ENCODE results near the gene SERTAD4.
A peak's percentile ranks its signal among the peaks of the same experiment; 100 is the strongest.

Gene SERTAD4

DNA sequence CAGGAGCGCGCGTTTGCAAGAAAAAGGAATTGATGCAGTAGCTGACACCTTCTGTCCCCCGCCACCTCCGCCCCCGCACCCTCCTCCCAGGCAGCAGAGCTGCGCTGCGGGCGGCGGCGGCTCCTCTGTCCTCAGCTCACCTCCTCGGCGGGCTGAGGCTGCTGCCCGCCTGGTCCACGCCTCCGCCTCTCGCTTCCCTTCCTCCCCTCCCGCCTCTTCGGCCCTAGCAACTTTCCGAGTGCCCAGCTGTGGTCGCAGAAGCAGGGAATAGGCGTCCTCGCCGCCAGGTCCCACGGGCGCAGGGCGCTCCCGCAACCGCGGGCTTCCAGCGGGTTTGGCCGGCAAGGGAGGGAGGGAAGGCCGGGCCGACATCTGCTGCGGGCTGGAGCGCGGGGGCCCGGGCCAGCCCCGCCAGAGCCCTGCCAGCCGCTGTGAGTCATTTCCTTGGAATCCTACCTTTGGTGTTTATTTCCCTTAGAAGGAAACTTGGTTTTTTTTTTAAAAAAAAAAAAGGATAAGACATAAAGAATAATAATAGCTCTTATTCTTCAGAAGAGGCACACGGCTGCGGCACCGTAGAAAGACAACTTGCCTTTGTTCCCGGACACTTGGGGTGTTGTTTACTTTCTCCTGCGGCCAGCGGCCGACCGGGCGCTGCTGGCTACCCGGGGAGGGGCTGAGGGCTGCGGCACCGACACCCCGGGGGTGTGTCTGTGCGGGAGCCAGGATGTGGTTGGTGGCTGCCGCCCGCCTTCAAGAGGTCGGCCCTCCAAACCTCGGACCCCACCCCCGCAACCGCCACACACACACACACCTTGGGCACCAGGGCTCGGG lies 1.1 kb downstream of the SERTAD4 start:
- DNase-seq: no peak

DNA sequence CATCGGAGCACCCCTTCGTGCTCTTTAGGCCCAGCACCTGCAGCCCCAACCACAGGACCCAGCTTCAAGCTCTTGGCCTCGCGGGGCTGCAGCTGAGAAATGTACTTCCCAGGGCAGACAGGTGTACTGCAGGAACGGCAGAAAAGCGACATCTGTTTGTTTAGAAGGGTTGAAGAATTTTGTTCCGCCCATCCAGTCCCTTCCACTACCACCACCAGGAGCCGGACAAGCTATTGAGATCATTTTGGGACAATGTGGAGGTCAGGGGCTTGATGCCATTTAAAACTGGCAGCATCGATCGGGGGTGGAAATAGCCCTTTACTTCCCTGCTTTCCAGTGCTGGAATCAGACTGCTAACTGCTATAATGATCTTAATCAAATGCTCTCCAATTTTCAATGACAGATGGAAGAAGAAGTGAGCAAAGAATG lies 1.7 kb downstream of the SERTAD4 start:
- no peak for DNase-seq

GRCh38 chr1:210235363-210236053 lies 2.9 kb downstream of the SERTAD4 start:
- no peak for DNase-seq

- no peak for DNase-seq
Measured at GRCh38 chr1:210236386-210236839, 3.8 kb downstream of the SERTAD4 start.

GRCh38 chr1:210236840-210237409 lies 4.3 kb downstream of the SERTAD4 start:
- no peak for DNase-seq

GRCh38 chr1:210237479-210237878 lies 4.9 kb downstream of the SERTAD4 start:
- no peak for DNase-seq

- no peak for DNase-seq
Measured at GRCh38 chr1:210237981-210238380, 5.4 kb downstream of the SERTAD4 start.

GRCh38 chr1:210239349-210240111 lies 6.9 kb downstream of the SERTAD4 start:
- no peak for DNase-seq

DNA sequence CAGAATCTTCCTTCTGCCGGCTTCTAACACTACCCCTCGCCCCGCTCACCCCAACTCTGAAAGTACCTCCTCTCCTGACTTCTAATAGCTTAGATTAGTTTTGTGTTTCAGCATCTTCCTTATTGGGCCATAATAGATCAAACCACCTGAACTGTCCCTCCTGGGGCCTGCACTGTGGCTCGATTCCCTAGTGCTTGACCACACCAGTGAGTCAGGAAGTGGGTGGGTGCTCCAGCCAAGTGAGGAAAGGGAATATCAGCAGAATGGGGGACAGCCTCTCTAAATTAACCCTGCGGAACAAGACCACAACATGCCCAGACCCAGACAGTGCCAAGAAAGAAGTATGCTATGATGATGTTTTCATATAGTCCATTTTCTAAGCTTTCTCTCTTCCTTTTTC lies 8.5 kb downstream of the SERTAD4 start:
- no peak for DNase-seq

DNA sequence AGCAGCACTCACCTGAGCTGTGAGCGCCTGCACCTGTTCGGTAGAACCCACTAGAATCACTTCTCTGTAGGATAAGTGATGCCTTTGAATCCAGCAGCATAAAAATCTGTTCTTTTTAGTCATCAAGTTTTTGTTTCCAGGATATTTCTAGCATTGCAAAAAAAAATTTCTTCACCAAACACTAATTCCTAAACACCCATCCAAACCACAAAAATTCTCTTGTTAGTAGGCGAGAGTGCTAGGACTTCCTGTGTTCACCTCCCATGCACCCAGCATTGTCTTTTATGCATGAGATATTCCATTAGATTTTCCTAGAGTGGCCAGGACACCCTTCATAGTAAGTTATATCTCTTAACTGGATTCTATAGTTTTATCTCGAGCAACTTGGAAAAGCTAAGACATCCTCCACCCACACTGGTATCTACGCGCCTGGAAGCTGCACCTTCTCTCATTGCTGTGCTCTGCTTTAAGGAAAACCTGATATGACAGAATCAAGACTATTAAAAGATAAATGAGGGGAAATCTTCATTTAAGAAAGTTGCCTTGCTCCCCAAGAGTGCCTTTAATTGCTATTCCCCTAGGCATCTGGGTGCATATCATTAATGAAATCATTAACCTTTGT lies 12.3 kb downstream of the SERTAD4 start:
- no peak for DNase-seq

DNA sequence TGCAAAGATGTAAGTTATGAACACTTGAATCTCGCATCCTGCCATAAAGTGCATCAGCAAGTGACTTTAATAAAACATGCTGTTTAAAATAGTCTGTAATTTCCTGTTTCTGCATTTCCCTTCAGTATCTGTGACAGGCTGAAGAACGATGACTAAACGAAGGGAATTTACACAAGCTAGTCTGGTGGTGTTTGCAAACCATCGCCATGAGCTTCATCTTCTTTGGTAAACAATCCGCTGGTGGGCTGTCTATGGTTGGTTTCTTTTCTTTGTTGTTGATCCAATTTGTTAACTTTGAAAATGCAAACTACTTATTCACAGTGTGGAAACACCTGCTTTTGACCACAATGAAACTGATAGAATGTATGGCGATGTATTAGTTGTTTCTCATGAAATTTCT lies 13.9 kb downstream of the SERTAD4 start:
- peak; percentile 12 for DNase-seq

- no peak for DNase-seq
Measured at GRCh38 chr1:210248341-210248740, 15.7 kb downstream of the SERTAD4 start.

- DNase-seq: peak; percentile 37
Measured at GRCh38 chr1:210250665-210250997, 18.0 kb downstream of the SERTAD4 start.

- no peak for DNase-seq
Measured at GRCh38 chr1:210250998-210251679, 18.5 kb downstream of the SERTAD4 start.

- no peak for DNase-seq
Measured at GRCh38 chr1:210251680-210252490, 19.3 kb downstream of the SERTAD4 start.

- DNase-seq: no peak
Measured at GRCh38 chr1:210252621-210253051, 20.0 kb downstream of the SERTAD4 start.

GRCh38 chr1:210254298-210254697 lies 21.7 kb downstream of the SERTAD4 start:
- DNase-seq: no peak

DNA sequence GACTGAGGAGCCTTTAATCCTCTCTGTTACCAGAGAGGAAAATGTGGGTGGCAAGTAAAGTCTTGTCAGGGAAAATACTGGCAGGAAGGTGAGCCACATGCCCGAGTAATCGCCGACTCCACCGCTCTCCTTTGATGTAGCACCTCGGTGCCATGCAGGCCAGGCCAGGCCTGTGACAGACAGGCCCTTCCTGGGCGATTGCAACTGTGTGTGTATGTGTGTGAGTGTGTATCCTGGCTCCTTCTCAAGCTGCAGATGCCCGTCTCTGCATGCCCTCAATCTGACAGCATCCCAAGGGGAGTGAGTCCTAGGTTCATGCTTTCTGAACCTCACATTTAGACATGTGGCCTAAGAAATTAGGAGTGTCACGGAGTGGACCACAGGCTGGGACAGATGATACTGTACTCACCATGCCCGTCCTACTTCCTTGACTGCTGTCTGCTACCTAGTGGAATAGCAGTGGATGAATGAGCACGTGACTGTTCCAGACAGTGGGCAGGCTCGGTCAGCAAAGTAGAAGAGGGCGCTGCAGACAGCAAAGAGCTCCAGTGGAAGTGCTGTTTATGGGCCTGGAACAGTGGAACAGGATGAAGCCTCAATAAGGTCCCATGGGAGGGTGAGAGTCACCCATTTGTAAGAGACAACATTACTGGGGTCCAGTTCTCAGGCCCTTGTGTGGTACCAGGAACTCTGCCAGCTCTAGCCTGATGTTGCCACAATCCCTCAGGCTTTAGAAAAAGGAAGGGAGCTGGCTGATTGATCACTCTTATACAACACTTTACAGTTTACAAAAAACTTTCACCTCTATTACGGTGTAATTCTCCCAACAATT lies 25.3 kb downstream of the SERTAD4 start:
- no peak for DNase-seq

GRCh38 chr1:210259561-210259960 lies 27.0 kb downstream of the SERTAD4 start:
- DNase-seq: no peak

GRCh38 chr1:210260096-210260495 lies 27.5 kb downstream of the SERTAD4 start:
- no peak for DNase-seq

All from suppressor macrophage treated with lipopolysaccharide for 4 hours (primary cell).